ENCODE data around the gene ZNF593OS. TPM values are rescaled to one million over a fixed set of nuclear protein-coding genes. Genes with fewer than 3 reads are reported as not detected.
A peak's percentile ranks its signal among the peaks of the same experiment; 100 is the strongest.

Gene ZNF593OS
- total and polyA plus RNA-seq, 2 donors (not counting 3 experiments of a cell fraction or from before 2014, with no cell fraction given): not detected

- H3K4me2 ChIP-seq (ENCODE audit: insufficient read depth, low read length): no peak overlapping the region
- H3K9me3 ChIP-seq (replicated peaks; ENCODE audit: control insufficient read depth, insufficient read depth, low read length): no peaks in the 10 kb centered on the region
- no TSS peak for BruUV-seq (replicated peaks)
- FAIRE-seq (no peak), DNase-seq (ENCODE audit: low read depth, low spot score) (no peak)
- no peak overlapping the region for H3K9ac ChIP-seq (replicated peaks; ENCODE audit: extremely low read depth, insufficient read depth, low read length)
- dilution Hi-C loops (cut with MboI; ENCODE audit: extremely low pct_ligation_motif_present, low sequenced_read_pairs): no loop called here
- peaks cover 54% of the 10 kb centered on the region for H3K4me1 ChIP-seq (ENCODE audit: control insufficient read depth, extremely low read depth, insufficient read depth, low read length)
- no peaks in the 10 kb centered on the region for H3K79me2 ChIP-seq (ENCODE audit: control insufficient read depth, insufficient read depth, low read length)
- CTCF ChIA-PET: interaction anchor here (0.7 to 5.6 kb wide), 8 partner anchors 9 to 327 kb away, joined by 3 to 69 read pairs (median 4); partner anchors contain the start of genes C1orf232 and ZNF593
- H3K27ac ChIP-seq (ENCODE audit: insufficient read depth, low read depth, low read length): no peak overlapping the region
- H3K36me3 ChIP-seq (ENCODE audit: control insufficient read depth in 2 of 2, extremely low read depth in 1 of 2, insufficient read depth in 2 of 2, low read length in 2 of 2): peaks cover 0 to 4% of the 10 kb centered on the region in 2 experiments
- no peaks in the 10 kb centered on the region for H4K20me1 ChIP-seq (replicated peaks; ENCODE audit: control insufficient read depth, extremely low read depth, insufficient read depth, low read length)
- no peaks in the 10 kb centered on the region for H3K27me3 ChIP-seq (ENCODE audit: control insufficient read depth in 2 of 2, insufficient read depth in 2 of 2, low read length in 2 of 2)
- no peaks in the 10 kb centered on the region for H3K9me1 ChIP-seq (replicated peaks; ENCODE audit: control insufficient read depth, extremely low read depth, insufficient read depth, low read length)
- intact Hi-C loops (cut with micrococcal nuclease): loop anchor here (10.0 kb wide), 1 partner anchor 254 kb away; the partner anchor contains the start of gene STMN1
- H3K4me3 ChIP-seq (replicated peaks in 1 of 3; ENCODE audit: insufficient read depth in 1 of 3, low read depth in 1 of 3, low read length in 3 of 3): peak overlapping the region in 2 of 3 experiments; percentile 31 to 45
- POLR2A ChIA-PET: no interaction called here
- peak overlapping the region; percentile 26 for H2AFZ ChIP-seq (ENCODE audit: low read depth, low read length)
- TF ChIP-seq POLR2A (IDR thresholded peaks at IDR 0.05; ENCODE audit: low read depth, low read length) (no peak), JUN (IDR thresholded peaks at IDR 0.05; ENCODE audit: borderline replicate concordance, insufficient read depth, insufficient read length, low read depth) (no peak), GATA2 (IDR thresholded peaks at IDR 0.05; ENCODE audit: insufficient read depth, insufficient read length, low read depth, low read length) (no peak), EZH2 (IDR thresholded peaks at IDR 0.05; ENCODE audit: borderline replicate concordance, low read depth, low read length, severe bottlenecking) (no peak), CTCF (IDR thresholded peaks at IDR 0.05; ENCODE audit: extremely low read depth in 1 of 2, insufficient read depth in 1 of 2, low read depth in 1 of 2, low read length in 2 of 2) (no peak), FOS (IDR thresholded peaks at IDR 0.05; ENCODE audit: borderline replicate concordance, insufficient read depth, low read length) (no peak)
Observed at GRCh38 chr1:26158271-26158907, 13.2 kb downstream of the ZNF593OS start.

Data from endothelial cell of umbilical vein (primary cell).